K562 (cell line): ENCODE results near the gene RTP5. TPM values are rescaled to one million over a fixed set of nuclear protein-coding genes. Genes with fewer than 3 reads are reported as not detected.

Experiments
- CEBPZ ChIP-seq: fragments of 150-350 bp; IDR thresholded peaks from 2 replicates; pipeline ENCODE4 v1.6.1; 2014; ENCODE audit warnings: low read depth, mild to moderate bottlenecking, low read length, borderline replicate concordance
- CREB3L1 ChIP-seq: fragments of 450-650 bp; IDR thresholded peaks from 2 replicates; pipeline ENCODE4 v1.6.1; 2014; ENCODE audit warnings: low read depth, mild to moderate bottlenecking, moderate library complexity, borderline replicate concordance
- EGR1 ChIP-seq: fragments of 450-650 bp; conservative IDR thresholded peaks from 2 replicates; pipeline ENCODE4 v1.6.1; 2017; ENCODE audit warnings: mild to moderate bottlenecking
- ERF ChIP-seq: fragments of 450-650 bp; formaldehyde crosslinking; IDR thresholded peaks from 2 replicates; pipeline ENCODE4 v1.4.0; 2020; ENCODE audit warnings: mild to moderate bottlenecking, mixed read lengths
- FIP1L1 ChIP-seq: fragments of 200-400 bp; formaldehyde crosslinking; IDR thresholded peaks from 2 replicates; pipeline ENCODE4 v1.6.1; 2018; ENCODE audit warnings: mild to moderate bottlenecking, low read depth, low read length; ENCODE audit not compliant: poor library complexity, severe bottlenecking
- FOXM1 ChIP-seq, 2 experiments: fragments of 450-650 bp in 1 of 2; sonication (generic) in 1 of 2; formaldehyde crosslinking in 1 of 2; IDR thresholded peaks; 2 replicates each; pipeline versions ENCODE4 v1.6.1 to v1.9.0; 2017 to 2022; ENCODE audit warnings: low read depth in 2 of 2, mild to moderate bottlenecking in 2 of 2, missing genetic modification reagents in 1 of 2, moderate library complexity in 1 of 2
- ID3 ChIP-seq, 2 experiments: fragments of 250-450 bp in 1 of 2; fragments of 450-650 bp in 1 of 2; sonication (Bioruptor Pico) in 1 of 2; IDR thresholded peaks; 2 replicates each; pipeline versions ENCODE4 v1.6.1 to v1.8.0; 2016 to 2021; ENCODE audit warnings: mild to moderate bottlenecking in 2 of 2, moderate library complexity in 2 of 2, missing compliant biosample characterization in 1 of 2, missing genetic modification characterization in 1 of 2
- KAT8 ChIP-seq: fragments of 450-650 bp; IDR thresholded peaks from 2 replicates; pipeline ENCODE4 v1.6.1; 2016; ENCODE audit warnings: low read depth, mild to moderate bottlenecking
- NR3C1 ChIP-seq: sonication (generic); formaldehyde crosslinking; IDR thresholded peaks from 2 replicates; pipeline ENCODE4 v1.8.1; 2022; ENCODE audit warnings: missing genetic modification reagents
- SRSF3 ChIP-seq: fragments of 200-400 bp; formaldehyde crosslinking; IDR thresholded peaks from 2 replicates; pipeline ENCODE4 v1.6.1; 2016; ENCODE audit warnings: mild to moderate bottlenecking, low read length, moderate library complexity; ENCODE audit not compliant: insufficient read depth
- TAL1 ChIP-seq: fragments of 450-650 bp; IDR thresholded peaks from 2 replicates; pipeline ENCODE4 v1.6.1; 2016; ENCODE audit warnings: mild to moderate bottlenecking
- TEAD1 ChIP-seq, 2 experiments: fragments of 450-650 bp in 1 of 2; sonication (generic) in 1 of 2; formaldehyde crosslinking; IDR thresholded peaks; 2 replicates each; pipeline versions ENCODE4 v1.4.0 to v1.8.0; 2020 to 2022; ENCODE audit warnings: mild to moderate bottlenecking in 2 of 2, missing genetic modification reagents in 1 of 2
- ZFP1 ChIP-seq: fragments of 450-650 bp; formaldehyde crosslinking; IDR thresholded peaks from 2 replicates; pipeline ENCODE4 v1.4.0; 2020; ENCODE audit warnings: mild to moderate bottlenecking, mixed read lengths
- ZFX ChIP-seq: sonication (generic); formaldehyde crosslinking; IDR thresholded peaks from 2 replicates; pipeline ENCODE4 v1.8.0; 2022; ENCODE audit warnings: mild to moderate bottlenecking, missing genetic modification reagents, moderate library complexity
- ZNF253 ChIP-seq: fragments of 250-450 bp; sonication (Bioruptor Pico); conservative IDR thresholded peaks from 2 replicates; pipeline ENCODE4 v1.6.1; 2021; ENCODE audit warnings: mild to moderate bottlenecking
- polyA plus RNA-seq, 8 experiments: library from polyadenylated mRNA; depleted of rRNA in 4 of 8; stranded (reverse) in 5 of 8; unstranded in 3 of 8; fragments of >200 nt; fragmentation: Nextera tagmentation in 2 of 8; fragmentation: Illumina TruSeq in 1 of 8; extraction: Ambion mirVana in 2 of 8; extraction: Trizol in 1 of 8; gene quantifications; 2 replicates each; pipeline versions ENCODE4 v1.2.1 to v1.2.3, GENCODE V29; 2011 to 2014; ENCODE audit warnings: inconsistent platforms in 1 of 8, missing spikeins in 1 of 8
- total RNA-seq, 7 experiments: library from RNA; depleted of rRNA in 6 of 7; stranded (reverse); fragments of >200 nt in 6 of 7; fragmentation: Illumina TruSeq in 2 of 7; extraction: Trizol in 2 of 7; gene quantifications; 2 replicates each; pipeline versions ENCODE4 v1.2.1 to v1.2.3, GENCODE V29; 2011 to 2021; ENCODE audit warnings: low replicate concordance in 1 of 7
- TF ChIP-seq, protein P1 (sequence below): fragments of 250-450 bp; sonication (Bioruptor Pico); IDR thresholded peaks from 2 replicates; pipeline ENCODE4 v1.5.0; 2021
- TF ChIP-seq, protein P2 (sequence below): fragments of 250-450 bp; sonication (Bioruptor Pico); IDR thresholded peaks from 2 replicates; pipeline ENCODE4 v1.4.0; 2020; ENCODE audit warnings: mild to moderate bottlenecking, moderate library complexity

RTP5 gene
- total and polyA plus RNA-seq, 9 of the 15 experiments (the other 6 are each of a cell fraction or from before 2014, with no cell fraction given): not detected

DNA sequence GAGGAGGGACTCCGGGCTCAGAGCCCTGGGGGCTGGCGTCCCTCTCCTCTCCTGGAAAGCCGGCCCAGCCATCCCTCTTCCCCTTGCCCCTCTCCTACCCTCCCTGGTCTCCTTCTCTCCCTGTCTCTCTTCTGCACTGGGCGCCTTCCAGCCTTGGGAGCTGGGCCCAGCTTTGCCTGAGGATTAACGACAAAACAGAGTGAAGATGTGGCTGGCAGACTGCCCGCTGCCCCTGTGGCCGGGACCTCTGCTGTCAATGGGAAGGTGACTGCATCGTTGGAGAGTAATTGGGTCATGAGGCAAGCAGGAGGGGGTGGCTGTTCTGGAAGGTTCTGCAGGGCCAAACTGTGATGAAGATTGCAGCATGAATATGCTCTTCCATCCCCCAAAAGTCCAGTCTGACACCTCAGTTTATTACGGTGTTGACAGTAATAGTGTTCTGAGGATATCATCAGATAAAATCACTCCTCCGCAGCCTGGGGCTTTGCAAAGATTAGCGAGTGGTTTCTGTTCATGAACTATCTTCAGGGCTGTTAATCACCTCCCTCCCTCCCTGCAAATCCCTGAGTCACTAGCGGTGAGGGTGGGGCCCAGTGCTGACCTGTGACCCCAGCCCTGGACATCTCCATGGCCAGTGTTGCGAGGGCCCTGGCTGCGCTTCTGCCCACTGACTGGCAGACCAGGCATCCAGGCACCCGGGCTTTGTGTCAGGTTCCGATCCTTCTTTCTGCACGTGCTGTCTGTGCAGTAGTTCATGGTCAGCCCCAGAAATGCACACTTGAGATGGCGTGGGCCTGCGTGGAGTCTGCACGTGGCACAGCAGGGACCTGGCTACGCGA, 23.0 kb downstream of the RTP5 start (continued):
- TF ChIP-seq CEBPZ (no peak), TEAD1 (CRISPR knock-in tag; IDR thresholded peaks at IDR 0.05) (no peak), FIP1L1 (no peak), KAT8 (no peak), ERF (CRISPR knock-in tag) (no peak), FOXM1 (IDR thresholded peaks at IDR 0.05; ENCODE audit: low read depth) (no peak), FOXM1 (CRISPR knock-in tag; IDR thresholded peaks at IDR 0.05; ENCODE audit: low read depth) (no peak), TAL1 (peak; percentile 66), EGR1 (peak; percentile 89), ZFX (CRISPR knock-in tag) (no peak), SRSF3 (no peak), ID3 (CRISPR knock-in tag; IDR thresholded peaks at IDR 0.05) (no peak), ID3 (tag; IDR thresholded peaks at IDR 0.05) (peak; percentile 72), CREB3L1 (no peak), NR3C1 (CRISPR knock-in tag) (no peak), ZNF253 (CRISPR knock-in tag) (no peak), ZFP1 (no peak)
- TF ChIP-seq, protein P1, sequence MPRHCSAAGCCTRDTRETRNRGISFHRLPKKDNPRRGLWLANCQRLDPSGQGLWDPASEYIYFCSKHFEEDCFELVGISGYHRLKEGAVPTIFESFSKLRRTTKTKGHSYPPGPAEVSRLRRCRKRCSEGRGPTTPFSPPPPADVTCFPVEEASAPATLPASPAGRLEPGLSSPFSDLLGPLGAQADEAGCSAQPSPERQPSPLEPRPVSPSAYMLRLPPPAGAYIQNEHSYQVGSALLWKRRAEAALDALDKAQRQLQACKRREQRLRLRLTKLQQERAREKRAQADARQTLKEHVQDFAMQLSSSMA (CRISPR knock-in tag): no peak
- TF ChIP-seq, protein P2, sequence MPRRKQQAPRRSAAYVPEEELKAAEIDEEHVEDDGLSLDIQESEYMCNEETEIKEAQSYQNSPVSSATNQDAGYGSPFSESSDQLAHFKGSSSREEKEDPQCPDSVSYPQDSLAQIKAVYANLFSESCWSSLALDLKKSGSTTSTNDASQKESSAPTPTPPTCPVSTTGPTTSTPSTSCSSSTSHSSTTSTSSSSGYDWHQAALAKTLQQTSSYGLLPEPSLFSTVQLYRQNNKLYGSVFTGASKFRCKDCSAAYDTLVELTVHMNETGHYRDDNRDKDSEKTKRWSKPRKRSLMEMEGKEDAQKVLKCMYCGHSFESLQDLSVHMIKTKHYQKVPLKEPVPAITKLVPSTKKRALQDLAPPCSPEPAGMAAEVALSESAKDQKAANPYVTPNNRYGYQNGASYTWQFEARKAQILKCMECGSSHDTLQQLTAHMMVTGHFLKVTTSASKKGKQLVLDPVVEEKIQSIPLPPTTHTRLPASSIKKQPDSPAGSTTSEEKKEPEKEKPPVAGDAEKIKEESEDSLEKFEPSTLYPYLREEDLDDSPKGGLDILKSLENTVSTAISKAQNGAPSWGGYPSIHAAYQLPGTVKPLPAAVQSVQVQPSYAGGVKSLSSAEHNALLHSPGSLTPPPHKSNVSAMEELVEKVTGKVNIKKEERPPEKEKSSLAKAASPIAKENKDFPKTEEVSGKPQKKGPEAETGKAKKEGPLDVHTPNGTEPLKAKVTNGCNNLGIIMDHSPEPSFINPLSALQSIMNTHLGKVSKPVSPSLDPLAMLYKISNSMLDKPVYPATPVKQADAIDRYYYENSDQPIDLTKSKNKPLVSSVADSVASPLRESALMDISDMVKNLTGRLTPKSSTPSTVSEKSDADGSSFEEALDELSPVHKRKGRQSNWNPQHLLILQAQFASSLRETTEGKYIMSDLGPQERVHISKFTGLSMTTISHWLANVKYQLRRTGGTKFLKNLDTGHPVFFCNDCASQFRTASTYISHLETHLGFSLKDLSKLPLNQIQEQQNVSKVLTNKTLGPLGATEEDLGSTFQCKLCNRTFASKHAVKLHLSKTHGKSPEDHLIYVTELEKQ (CRISPR knock-in tag): no peak
